Measurements from ENCODE around the gene SRRM3.
A peak's percentile ranks its signal among the peaks of the same experiment; 100 is the strongest.
"Not testable (repeated sequence)": the region's sequence is repeated elsewhere in the genome, so short reads cannot be mapped to it uniquely, and the experiment has no call there.

Gene SRRM3

DNA sequence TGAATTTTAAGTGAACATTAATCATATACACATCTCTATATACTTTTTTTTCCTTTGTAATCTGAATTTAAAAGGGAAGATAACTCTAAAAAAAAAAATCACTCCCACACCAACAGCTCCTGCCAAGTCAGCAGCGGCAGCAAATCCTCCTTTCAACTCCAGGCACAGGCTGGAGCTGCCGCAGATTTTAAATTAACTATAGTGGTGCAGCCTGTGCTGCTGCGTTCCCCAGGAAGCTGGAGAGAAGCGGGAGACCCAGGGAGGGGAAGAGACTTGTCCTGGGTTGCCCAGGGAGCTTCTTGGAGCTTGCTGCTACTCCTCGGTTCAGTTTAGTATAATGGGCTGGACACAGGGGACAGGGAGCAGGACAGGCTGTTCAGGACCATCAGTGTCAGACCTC, 68.2 kb downstream of the SRRM3 start:
- DNase-seq (ENCODE audit: insufficient read length, low spot score) (no peak), FAIRE-seq (no peak)
- TF ChIP-seq SPI1 (IDR thresholded peaks at IDR 0.05; ENCODE audit: low read depth, low read length) (no peak), POLR2A (IDR thresholded peaks at IDR 0.05; ENCODE audit: low read depth, low read length) (no peak), POU2F2 (IDR thresholded peaks at IDR 0.05; ENCODE audit: low read depth, low read length) (no peak), PAX5 (IDR thresholded peaks at IDR 0.05; ENCODE audit: insufficient read depth, low read length, severe bottlenecking) (no peak), TAF1 (IDR thresholded peaks at IDR 0.05; ENCODE audit: low read depth, low read length) (no peak), POLR2AphosphoS5 (IDR thresholded peaks at IDR 0.05; ENCODE audit: low read depth, low read length) (no peak)

DNA sequence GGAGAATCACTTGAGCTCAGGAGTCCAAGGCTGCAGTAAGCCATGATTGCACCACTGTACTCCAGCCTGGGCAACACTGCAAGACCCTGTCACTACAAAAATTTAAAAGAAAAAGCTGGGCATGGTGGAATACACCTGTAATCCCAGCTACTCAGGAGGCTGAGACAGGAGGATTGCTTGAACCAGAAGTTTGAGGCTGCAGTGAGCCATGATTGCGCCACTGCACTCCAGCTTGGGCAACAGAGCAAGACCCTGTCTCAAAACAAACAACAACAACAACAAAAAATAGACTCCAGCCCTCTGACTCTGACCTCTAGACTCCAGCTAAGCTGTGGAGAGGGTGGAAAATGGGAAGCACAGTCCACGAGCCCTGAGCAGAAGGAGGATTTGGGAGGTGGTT, 69.7 kb downstream of the SRRM3 start:
- FAIRE-seq; DNase-seq (ENCODE audit: insufficient read length, low spot score): not testable (repeated sequence)

DNA sequence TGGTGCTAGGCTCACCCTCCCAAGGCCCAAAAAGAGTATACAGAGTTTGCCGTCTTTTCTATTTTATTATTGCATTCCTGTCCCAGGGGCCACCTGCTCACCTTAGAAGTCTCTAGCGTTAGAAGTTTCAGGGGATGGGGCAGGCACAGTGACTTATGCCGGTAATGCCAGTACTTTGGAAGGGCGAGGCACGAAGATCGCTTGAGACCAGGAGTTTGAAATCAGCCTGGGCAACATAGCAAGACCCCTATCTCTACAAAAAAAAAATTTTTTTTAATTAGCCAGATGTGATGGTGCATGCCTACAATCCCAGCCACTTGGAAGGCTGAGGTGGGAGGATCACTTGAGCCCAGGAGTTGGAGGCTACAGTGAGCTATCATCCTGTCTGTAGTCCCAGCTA, 70.4 kb downstream of the SRRM3 start:
- DNase-seq (ENCODE audit: insufficient read length, low spot score), result no peak
- TF ChIP-seq POLR2AphosphoS5 (IDR thresholded peaks at IDR 0.05; ENCODE audit: low read depth, low read length) (no peak), SPI1 (IDR thresholded peaks at IDR 0.05; ENCODE audit: low read depth, low read length) (no peak), POU2F2 (IDR thresholded peaks at IDR 0.05; ENCODE audit: low read depth, low read length) (no peak), TAF1 (IDR thresholded peaks at IDR 0.05; ENCODE audit: low read depth, low read length) (no peak), POLR2A (IDR thresholded peaks at IDR 0.05; ENCODE audit: low read depth, low read length) (no peak), PAX5 (IDR thresholded peaks at IDR 0.05; ENCODE audit: insufficient read depth, low read length, severe bottlenecking) (no peak)
- no peak for FAIRE-seq

DNA sequence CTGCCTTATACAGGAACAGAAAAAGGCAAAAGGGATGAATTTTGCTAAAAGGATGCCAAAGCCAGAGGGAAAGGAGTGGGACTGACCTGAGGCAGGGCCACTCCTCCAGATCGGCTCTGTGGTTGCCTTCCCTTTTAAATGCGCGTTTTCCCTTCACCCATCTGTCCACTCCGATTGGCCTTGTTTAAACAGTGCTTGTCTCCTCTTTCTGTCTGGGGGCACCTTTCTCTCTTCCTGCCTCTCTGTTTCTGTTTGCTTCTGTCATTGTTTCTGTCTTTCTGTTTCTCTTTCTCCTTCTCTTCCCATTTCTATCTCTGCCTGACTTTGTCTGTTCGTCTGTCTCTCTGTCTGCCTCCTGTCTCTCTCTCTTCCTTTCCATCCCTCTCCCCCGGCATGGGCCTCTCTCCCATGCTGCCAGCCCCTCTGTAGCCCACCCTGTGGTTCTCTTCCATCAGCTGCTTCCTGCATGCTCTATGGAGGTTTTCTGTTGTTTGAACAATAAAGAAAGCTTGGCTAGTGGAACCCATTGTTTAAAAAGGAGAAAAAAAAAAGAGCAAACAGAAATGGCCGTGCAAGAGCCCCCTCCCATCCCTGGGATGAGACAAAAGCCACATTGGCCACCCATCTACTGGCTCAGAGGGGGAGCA, 71.3 kb downstream of the SRRM3 start:
- peak; percentile 58 for FAIRE-seq
- DNase-seq (ENCODE audit: insufficient read length, low spot score), result no peak
- TF ChIP-seq SPI1 (IDR thresholded peaks at IDR 0.05; ENCODE audit: low read depth, low read length) (0 out of 2 replicates have a peak, but pooled peaks have one; percentile 7), POU2F2 (IDR thresholded peaks at IDR 0.05; ENCODE audit: low read depth, low read length) (no peak), PAX5 (IDR thresholded peaks at IDR 0.05; ENCODE audit: insufficient read depth, low read length, severe bottlenecking) (no peak)

DNA sequence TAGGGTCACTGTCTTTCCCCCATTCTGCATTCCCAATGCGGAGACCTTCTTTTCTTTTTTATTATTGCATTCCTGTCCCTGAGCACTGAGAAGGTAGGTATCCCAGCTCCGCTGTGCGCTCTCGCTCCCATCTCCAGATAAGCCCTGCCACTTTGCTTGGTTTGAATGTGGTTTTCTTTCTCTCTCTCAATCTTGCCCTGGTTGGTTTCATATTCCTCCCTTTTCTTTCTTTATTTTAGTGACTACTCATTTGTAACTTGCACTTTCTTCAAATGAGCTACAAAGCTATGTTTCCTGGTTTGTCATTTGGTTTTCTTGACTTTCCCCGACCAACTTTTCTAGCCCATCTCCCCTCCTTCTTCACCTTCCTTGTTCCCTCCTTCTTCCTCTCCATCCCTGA, 71.8 kb downstream of the SRRM3 start:
- no peak for DNase-seq (ENCODE audit: insufficient read length, low spot score)
- TF ChIP-seq TAF1 (IDR thresholded peaks at IDR 0.05; ENCODE audit: low read depth, low read length), result no peak
- no peak for TF ChIP-seq POLR2A (IDR thresholded peaks at IDR 0.05; ENCODE audit: low read depth, low read length)
- TF ChIP-seq POLR2AphosphoS5 (IDR thresholded peaks at IDR 0.05; ENCODE audit: low read depth, low read length), result no peak
- TF ChIP-seq POU2F2 (IDR thresholded peaks at IDR 0.05; ENCODE audit: low read depth, low read length), result no peak
- TF ChIP-seq SPI1 (IDR thresholded peaks at IDR 0.05; ENCODE audit: low read depth, low read length), result no peak
- FAIRE-seq, result no peak

DNA sequence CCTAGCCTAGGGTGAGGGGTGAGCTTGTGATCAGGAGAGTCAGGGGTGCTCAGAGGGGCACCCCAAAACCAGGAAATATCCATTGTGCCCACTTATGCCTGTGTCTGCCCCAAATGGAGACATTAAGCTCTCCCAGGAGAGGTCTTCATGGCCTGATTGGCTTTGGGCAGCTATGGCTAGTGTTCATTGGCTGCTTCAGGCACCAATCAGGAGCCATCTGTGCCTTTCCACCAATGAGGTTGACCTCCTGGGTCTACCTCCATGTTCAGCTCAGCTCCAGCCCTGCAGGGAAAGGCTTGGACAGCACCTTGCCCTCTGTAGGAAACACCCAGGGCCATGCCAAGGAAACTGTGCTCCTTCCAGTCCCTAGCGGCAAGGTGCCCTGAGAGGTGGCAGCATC, 76.8 kb downstream of the SRRM3 start:
- no peak for DNase-seq (ENCODE audit: insufficient read length, low spot score)
- no peak for FAIRE-seq
- TF ChIP-seq PAX5 (IDR thresholded peaks at IDR 0.05; ENCODE audit: insufficient read depth, low read length, severe bottlenecking), result no peak
- TF ChIP-seq SPI1 (IDR thresholded peaks at IDR 0.05; ENCODE audit: low read depth, low read length), result no peak
- TF ChIP-seq POLR2AphosphoS5 (IDR thresholded peaks at IDR 0.05; ENCODE audit: low read depth, low read length), result no peak

DNA sequence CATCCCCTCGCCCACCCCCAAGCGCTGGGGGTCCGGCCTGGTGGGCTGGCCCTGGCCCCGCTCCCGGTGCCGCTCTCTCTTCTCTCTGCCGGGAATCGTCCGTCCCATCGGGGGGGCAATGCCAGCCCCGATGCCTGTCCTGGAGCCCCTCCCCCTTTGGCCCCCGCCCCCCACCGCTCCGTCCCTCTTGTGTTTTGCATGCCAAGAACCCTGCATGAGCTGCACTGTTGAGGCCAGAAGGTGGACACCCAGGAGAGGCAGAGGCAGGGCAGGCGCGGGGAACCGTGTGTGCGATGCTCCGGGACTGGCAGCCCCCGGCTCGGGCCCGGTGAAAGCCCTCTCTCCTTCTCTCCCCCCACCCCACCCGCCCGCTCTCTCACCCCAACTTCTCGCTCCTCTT, 78.7 kb downstream of the SRRM3 start:
- DNase-seq (ENCODE audit: insufficient read length, low spot score) (no peak), FAIRE-seq (no peak)
- no peak for TF ChIP-seq TAF1 (IDR thresholded peaks at IDR 0.05; ENCODE audit: low read depth, low read length)
- no peak for TF ChIP-seq POLR2AphosphoS5 (IDR thresholded peaks at IDR 0.05; ENCODE audit: low read depth, low read length)
- TF ChIP-seq PAX5 (IDR thresholded peaks at IDR 0.05; ENCODE audit: insufficient read depth, low read length, severe bottlenecking), result no peak
- TF ChIP-seq SPI1 (IDR thresholded peaks at IDR 0.05; ENCODE audit: low read depth, low read length), result no peak
- no peak for TF ChIP-seq POU2F2 (IDR thresholded peaks at IDR 0.05; ENCODE audit: low read depth, low read length)
- no peak for TF ChIP-seq POLR2A (IDR thresholded peaks at IDR 0.05; ENCODE audit: low read depth, low read length)

DNA sequence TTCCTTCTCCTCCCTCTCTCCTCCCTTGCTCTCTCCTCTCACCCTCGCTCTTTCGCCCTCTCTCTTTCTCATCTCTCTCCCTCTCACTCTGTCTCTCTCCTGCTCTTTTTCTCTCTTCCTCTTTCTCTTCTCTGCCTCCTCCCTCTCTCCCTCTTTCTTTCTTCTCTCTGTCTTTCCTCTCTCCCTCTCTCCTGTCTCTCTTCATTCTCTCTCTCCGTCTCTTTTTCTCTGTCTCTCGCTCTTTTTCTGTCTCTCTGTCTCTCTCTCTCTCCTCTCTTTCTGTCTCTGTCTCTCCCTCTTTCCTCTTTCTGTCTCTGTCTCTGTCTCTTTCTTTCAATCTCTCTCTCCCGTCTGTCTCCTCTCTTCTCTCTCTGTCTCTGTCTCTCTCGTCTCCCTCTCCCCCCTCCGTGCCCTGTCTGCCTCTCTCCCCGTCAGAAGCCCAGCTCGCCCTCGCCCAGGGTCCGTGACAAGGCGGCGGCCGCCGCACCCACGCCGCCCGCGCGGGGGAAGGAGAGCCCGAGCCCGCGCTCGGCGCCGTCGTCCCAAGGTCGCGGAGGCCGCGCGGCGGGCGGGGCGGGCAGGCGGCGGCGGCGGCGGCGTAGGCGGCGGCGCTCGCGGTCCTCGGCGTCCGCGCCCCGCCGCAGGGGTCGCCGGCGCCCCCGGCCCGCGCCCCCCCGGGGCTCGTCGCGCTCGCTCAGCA, 79.5 kb downstream of the SRRM3 start:
- no peak for FAIRE-seq

DNA sequence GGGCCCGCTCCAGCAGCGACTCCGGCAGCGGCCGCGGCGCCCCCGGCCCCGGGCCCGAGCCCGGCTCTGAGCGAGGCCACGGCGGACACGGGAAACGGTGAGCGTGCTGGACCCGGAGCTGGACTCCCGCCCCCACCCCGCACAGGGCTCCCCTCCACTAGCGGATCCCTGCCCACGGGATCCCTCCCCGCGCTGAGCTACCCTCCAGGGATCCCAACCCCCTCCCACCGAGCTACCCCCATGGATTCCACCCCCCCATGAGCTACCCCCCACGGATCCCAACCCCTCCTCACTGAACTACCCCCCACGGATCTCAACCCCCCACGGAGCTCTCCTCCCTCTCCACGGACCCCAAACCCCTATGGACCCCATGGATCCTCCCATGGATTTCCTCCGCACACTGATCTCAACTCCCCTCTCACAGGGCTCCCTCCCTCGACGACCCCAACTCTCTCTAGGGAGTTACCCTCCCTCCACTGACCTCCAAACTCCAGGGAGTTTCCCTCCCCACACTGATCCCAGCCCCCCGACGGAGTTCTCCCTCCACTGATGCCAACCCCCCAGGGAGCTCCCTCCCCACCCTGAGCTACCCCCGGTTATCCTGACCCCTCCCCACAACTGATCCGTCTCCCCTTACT, 80.1 kb downstream of the SRRM3 start:
- FAIRE-seq, result no peak
- no peak for DNase-seq (ENCODE audit: insufficient read length, low spot score)
- TF ChIP-seq TAF1 (IDR thresholded peaks at IDR 0.05; ENCODE audit: low read depth, low read length) (no peak), PAX5 (IDR thresholded peaks at IDR 0.05; ENCODE audit: insufficient read depth, low read length, severe bottlenecking) (no peak), POU2F2 (IDR thresholded peaks at IDR 0.05; ENCODE audit: low read depth, low read length) (no peak), POLR2A (IDR thresholded peaks at IDR 0.05; ENCODE audit: low read depth, low read length) (no peak), POLR2AphosphoS5 (IDR thresholded peaks at IDR 0.05; ENCODE audit: low read depth, low read length) (no peak), SPI1 (IDR thresholded peaks at IDR 0.05; ENCODE audit: low read depth, low read length) (no peak)

More for the DNA sequence above, 79.5 kb downstream of the SRRM3 start:
- DNase-seq (ENCODE audit: insufficient read length, low spot score), result no peak
- TF ChIP-seq SPI1 (IDR thresholded peaks at IDR 0.05; ENCODE audit: low read depth, low read length) (no peak), TAF1 (IDR thresholded peaks at IDR 0.05; ENCODE audit: low read depth, low read length) (no peak), PAX5 (IDR thresholded peaks at IDR 0.05; ENCODE audit: insufficient read depth, low read length, severe bottlenecking) (no peak), POLR2A (IDR thresholded peaks at IDR 0.05; ENCODE audit: low read depth, low read length) (no peak), POLR2AphosphoS5 (IDR thresholded peaks at IDR 0.05; ENCODE audit: low read depth, low read length) (no peak), POU2F2 (IDR thresholded peaks at IDR 0.05; ENCODE audit: low read depth, low read length) (no peak)

All from GM12891 (cell line).